Adipocyte (in vitro differentiated cells): ENCODE measurements around the gene MLN.
"Not testable (repeated sequence)": the region's sequence is repeated elsewhere in the genome, so short reads cannot be mapped to it uniquely, and the experiment has no call there.

Experiments used
- DNase-seq: peaks from one replicate; pipeline ENCODE4 v3.0.0-alpha.2; 2015; ENCODE audit warnings: low read depth
- H3K27me3 ChIP-seq: replicated peaks from 2 replicates; pipeline ENCODE4 v1.7.0; 2013; ENCODE audit warnings: mild to moderate bottlenecking, low read length, moderate library complexity; ENCODE audit not compliant: control insufficient read depth, insufficient read depth
- H3K36me3 ChIP-seq: 2 replicates; pipeline ENCODE4 v1.7.0; 2013; ENCODE audit warnings: low read length, mild to moderate bottlenecking, moderate library complexity; ENCODE audit not compliant: control insufficient read depth, insufficient read depth, severe bottlenecking
- H3K4me1 ChIP-seq: 2 replicates; pipeline ENCODE4 v1.7.0; 2013; ENCODE audit warnings: mild to moderate bottlenecking, low read length, moderate library complexity; ENCODE audit not compliant: control insufficient read depth, insufficient read depth
- H3K4me3 ChIP-seq: 2 replicates; pipeline ENCODE4 v1.7.0; 2013; ENCODE audit warnings: mild to moderate bottlenecking, low read length, moderate library complexity
- H3K9ac ChIP-seq: 2 replicates; pipeline ENCODE4 v1.7.0; 2013; ENCODE audit warnings: mild to moderate bottlenecking, low read length, moderate library complexity
- H3K9me3 ChIP-seq: 2 replicates; pipeline ENCODE4 v1.7.0; 2013; ENCODE audit warnings: mild to moderate bottlenecking, low read length, moderate library complexity; ENCODE audit not compliant: control insufficient read depth

Gene MLN

GRCh38 chr6:33833599-33833998 is 29.8 kb upstream of the MLN start:
- Histone ChIP-seq H3K4me1 (peaks cover 26% of the 10 kb centered on the region), H3K4me3 (no peak overlapping the region), H3K9me3 (peaks cover 5% of the 10 kb centered on the region), H3K36me3 (no peaks in the 10 kb centered on the region), H3K27me3 (peaks cover 19% of the 10 kb centered on the region), H3K9ac (no peak overlapping the region)
- DNase-seq, result no peak

GRCh38 chr6:33832831-33833230 is 29.0 kb upstream of the MLN start:
- H3K4me3 ChIP-seq, H3K36me3 ChIP-seq, DNase-seq, H3K9ac ChIP-seq, H3K9me3 ChIP-seq: not testable (repeated sequence)
- peaks cover 27% of the 10 kb centered on the region for H3K27me3 ChIP-seq
- peaks cover 19% of the 10 kb centered on the region for H3K4me1 ChIP-seq

- H3K4me3 ChIP-seq, H3K9me3 ChIP-seq, H3K9ac ChIP-seq, DNase-seq, H3K4me1 ChIP-seq, H3K36me3 ChIP-seq: not testable (repeated sequence)
- H3K27me3 ChIP-seq, result peaks cover 37% of the 10 kb centered on the region
These were observed 27.9 kb upstream of the MLN start for GRCh38 chr6:33831725-33832124.

- H3K9me3 ChIP-seq, result no peaks in the 10 kb centered on the region
- no peaks in the 10 kb centered on the region for H3K4me1 ChIP-seq
- H3K4me3 ChIP-seq, result no peak overlapping the region
- no peak for DNase-seq
- no peaks in the 10 kb centered on the region for H3K36me3 ChIP-seq
- peaks cover 41% of the 10 kb centered on the region for H3K27me3 ChIP-seq
- H3K9ac ChIP-seq, result no peak overlapping the region
These were observed 26.9 kb upstream of the MLN start for GRCh38 chr6:33830635-33831240.

- H3K27me3 ChIP-seq, result peaks cover 41% of the 10 kb centered on the region
- H3K36me3 ChIP-seq, result no peaks in the 10 kb centered on the region
- H3K4me3 ChIP-seq, result no peak overlapping the region
- no peak for DNase-seq
- H3K4me1 ChIP-seq, result peaks cover 5% of the 10 kb centered on the region
- H3K9me3 ChIP-seq, result no peaks in the 10 kb centered on the region
- no peak overlapping the region for H3K9ac ChIP-seq
These were observed 25.2 kb upstream of the MLN start for GRCh38 chr6:33828764-33829731.

GRCh38 chr6:33828452-33828763 is 24.6 kb upstream of the MLN start:
- Histone ChIP-seq H3K4me3 (no peak overlapping the region), H3K27me3 (peaks cover 41% of the 10 kb centered on the region), H3K9ac (no peak overlapping the region), H3K36me3 (no peaks in the 10 kb centered on the region), H3K4me1 (peaks cover 5% of the 10 kb centered on the region), H3K9me3 (no peaks in the 10 kb centered on the region)
- DNase-seq, result no peak

GRCh38 chr6:33827546-33828451 is 24.0 kb upstream of the MLN start:
- H3K27me3 ChIP-seq, result peaks cover 42% of the 10 kb centered on the region

GRCh38 chr6:33826537-33826936 is 22.7 kb upstream of the MLN start:
- no peak overlapping the region for H3K4me3 ChIP-seq
- no peaks in the 10 kb centered on the region for H3K36me3 ChIP-seq
- no peaks in the 10 kb centered on the region for H3K9me3 ChIP-seq
- no peak overlapping the region for H3K9ac ChIP-seq
- DNase-seq, result no peak
- H3K27me3 ChIP-seq, result peaks cover 53% of the 10 kb centered on the region
- peaks cover 5% of the 10 kb centered on the region for H3K4me1 ChIP-seq

More at GRCh38 chr6:33827546-33828451, 24.0 kb upstream of the MLN start:
- H3K9me3 ChIP-seq, result no peaks in the 10 kb centered on the region
- peaks cover 5% of the 10 kb centered on the region for H3K4me1 ChIP-seq
- no peaks in the 10 kb centered on the region for H3K36me3 ChIP-seq
- H3K4me3 ChIP-seq, result no peak overlapping the region
- DNase-seq, result no peak
- no peak overlapping the region for H3K9ac ChIP-seq

- Histone ChIP-seq H3K4me3 (no peak overlapping the region), H3K9ac (no peak overlapping the region), H3K36me3 (no peaks in the 10 kb centered on the region), H3K27me3 (peaks cover 44% of the 10 kb centered on the region), H3K9me3 (no peaks in the 10 kb centered on the region), H3K4me1 (peaks cover 5% of the 10 kb centered on the region)
- DNase-seq, result no peak
These were observed 20.8 kb upstream of the MLN start for GRCh38 chr6:33824461-33825154.

- no peak for DNase-seq
- H3K27me3 ChIP-seq, result peaks cover 49% of the 10 kb centered on the region
- no peaks in the 10 kb centered on the region for H3K9me3 ChIP-seq
- H3K36me3 ChIP-seq, result no peaks in the 10 kb centered on the region
- no peak overlapping the region for H3K4me3 ChIP-seq
- peaks cover 5% of the 10 kb centered on the region for H3K4me1 ChIP-seq
- no peak overlapping the region for H3K9ac ChIP-seq
These were observed 20.0 kb upstream of the MLN start for GRCh38 chr6:33823806-33824205.
